Measurements from ENCODE around the gene GALNT8.
A peak's percentile ranks its signal among the peaks of the same experiment; 100 is the strongest.

GALNT8 gene

GRCh38 chr12:4802841-4803240, 82.6 kb downstream of the GALNT8 start:
- DNase-seq = no peak

DNA sequence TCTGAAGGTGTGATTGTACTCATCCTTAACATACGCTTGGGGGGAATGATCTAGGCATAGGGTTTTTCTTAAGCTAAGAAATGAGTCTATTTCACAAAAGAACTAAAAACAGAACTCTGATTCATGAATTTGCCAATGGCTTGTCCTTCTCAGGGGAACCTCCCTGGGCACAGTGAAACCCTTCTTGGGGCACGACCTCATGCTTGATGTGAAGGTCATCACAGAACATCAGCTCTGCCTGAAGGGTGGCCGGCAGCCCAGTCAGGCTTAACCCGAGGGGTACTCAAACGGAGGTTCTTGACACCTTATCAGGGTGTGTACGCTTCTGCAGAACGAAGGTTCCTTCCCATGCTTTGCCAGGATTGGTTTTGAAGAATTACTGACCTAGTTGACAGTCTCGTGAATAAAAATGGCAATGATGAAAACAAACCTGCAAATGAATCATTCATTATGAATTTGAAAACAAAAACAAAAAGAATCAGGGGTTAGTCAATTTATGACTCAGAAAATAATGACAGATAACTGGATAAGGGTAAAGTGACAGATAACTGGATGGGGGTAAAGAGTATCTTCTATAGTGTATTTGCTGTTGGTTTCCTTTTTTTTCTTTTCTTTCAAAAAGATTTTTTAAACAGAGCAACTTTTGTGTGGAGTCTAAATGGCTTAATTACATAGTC, 86.4 kb downstream of the GALNT8 start:
- DNase-seq = no peak

- no peak for DNase-seq
These were observed 87.0 kb downstream of the GALNT8 start for GRCh38 chr12:4807116-4807783.

- DNase-seq = no peak
These were observed 87.6 kb downstream of the GALNT8 start for GRCh38 chr12:4807813-4808212.

- peak; percentile 92 for DNase-seq
These were observed 88.8 kb downstream of the GALNT8 start for GRCh38 chr12:4809013-4809448.

DNA sequence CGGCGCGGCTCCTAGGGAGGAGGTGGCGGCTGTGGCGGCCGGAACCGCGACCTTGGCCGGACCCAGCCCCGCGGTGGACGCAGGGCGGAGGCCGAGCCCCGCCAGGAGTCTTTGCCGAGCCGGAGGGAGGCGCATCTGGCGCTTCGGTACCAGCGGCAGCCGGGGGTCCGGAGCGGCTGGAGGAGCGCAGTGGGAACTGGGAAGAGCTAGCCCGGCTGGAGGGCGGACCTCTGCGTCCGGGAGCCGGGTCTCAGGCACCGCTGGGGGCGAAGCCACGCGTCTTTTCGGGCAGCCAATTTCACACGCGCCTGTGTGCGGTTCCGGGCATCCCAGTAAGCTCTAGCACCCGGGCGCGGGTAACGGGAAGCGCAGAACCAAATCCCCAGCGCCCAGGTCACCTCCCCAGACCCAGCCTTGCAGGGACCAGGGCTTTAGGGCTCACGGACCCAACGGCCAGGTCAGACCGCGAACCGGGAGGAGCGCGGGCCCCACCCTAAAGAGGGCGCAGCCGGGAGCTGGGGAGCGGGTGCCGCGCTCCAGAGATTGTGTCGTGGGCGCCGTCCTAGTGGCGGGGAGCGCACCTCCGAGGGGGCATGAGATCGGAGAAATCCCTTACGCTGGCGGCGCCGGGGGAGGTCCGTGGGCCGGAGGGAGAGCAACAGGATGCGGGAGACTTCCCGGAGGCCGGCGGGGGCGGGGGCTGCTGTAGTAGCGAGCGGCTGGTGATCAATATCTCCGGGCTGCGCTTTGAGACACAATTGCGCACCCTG, 89.4 kb downstream of the GALNT8 start:
- DNase-seq = no peak

- DNase-seq = no peak
These were observed 90.0 kb downstream of the GALNT8 start for GRCh38 chr12:4810219-4810671.

GRCh38 chr12:4812624-4813327, 92.6 kb downstream of the GALNT8 start:
- DNase-seq = no peak

GRCh38 chr12:4813741-4814140, 93.5 kb downstream of the GALNT8 start:
- DNase-seq = peak; percentile 85

- DNase-seq = no peak
These were observed 94.3 kb downstream of the GALNT8 start for GRCh38 chr12:4814485-4814884.

GRCh38 chr12:4816744-4817525, 96.7 kb downstream of the GALNT8 start:
- DNase-seq = no peak

- peak; percentile 45 for DNase-seq
These were observed 97.7 kb downstream of the GALNT8 start for GRCh38 chr12:4817880-4818279.

GRCh38 chr12:4819654-4820053, 99.5 kb downstream of the GALNT8 start:
- no peak for DNase-seq

DNA sequence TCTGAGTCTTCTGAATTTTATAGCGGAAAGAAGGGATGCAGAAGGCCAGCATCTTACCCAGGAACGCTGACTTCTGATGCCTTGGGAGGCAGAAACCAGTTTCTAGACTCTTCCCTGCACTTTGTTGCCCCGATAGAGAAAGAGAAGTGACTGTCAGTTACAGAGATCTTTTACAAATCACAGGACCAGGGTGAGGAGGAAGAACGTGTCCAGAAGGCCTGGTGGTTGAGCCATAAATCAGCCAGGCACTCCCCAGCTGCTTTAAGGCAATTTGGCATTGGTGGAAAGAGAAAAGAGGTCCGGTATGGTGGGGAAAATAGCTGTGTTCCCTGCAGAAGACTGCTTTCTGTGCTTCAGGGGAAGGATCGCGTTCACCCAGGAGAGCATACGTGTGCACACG, 100.8 kb downstream of the GALNT8 start:
- no peak for DNase-seq
